A673 (cell line): ENCODE measurements around the gene SBK3.

Source experiments
- EZH2 ChIP-seq: fragments of 200-600 bp; sonication (generic); IDR thresholded peaks from 2 replicates; pipeline ENCODE4 v1.6.1; 2017; ENCODE audit warnings: borderline replicate concordance, low read depth, mild to moderate bottlenecking, mixed read lengths, antibody characterized with exemption, low read length; ENCODE audit not compliant: poor library complexity, severe bottlenecking
- TF ChIP-seq, protein P1 (sequence below): fragments of 300-800, 200-600 bp; sonication (generic); conservative IDR thresholded peaks from 2 replicates; pipeline ENCODE4 v1.5.1; 2017; ENCODE audit warnings: low read depth, mild to moderate bottlenecking, antibody characterized with exemption, low read length, moderate library complexity, mixed read lengths

- TF ChIP-seq, protein P1, sequence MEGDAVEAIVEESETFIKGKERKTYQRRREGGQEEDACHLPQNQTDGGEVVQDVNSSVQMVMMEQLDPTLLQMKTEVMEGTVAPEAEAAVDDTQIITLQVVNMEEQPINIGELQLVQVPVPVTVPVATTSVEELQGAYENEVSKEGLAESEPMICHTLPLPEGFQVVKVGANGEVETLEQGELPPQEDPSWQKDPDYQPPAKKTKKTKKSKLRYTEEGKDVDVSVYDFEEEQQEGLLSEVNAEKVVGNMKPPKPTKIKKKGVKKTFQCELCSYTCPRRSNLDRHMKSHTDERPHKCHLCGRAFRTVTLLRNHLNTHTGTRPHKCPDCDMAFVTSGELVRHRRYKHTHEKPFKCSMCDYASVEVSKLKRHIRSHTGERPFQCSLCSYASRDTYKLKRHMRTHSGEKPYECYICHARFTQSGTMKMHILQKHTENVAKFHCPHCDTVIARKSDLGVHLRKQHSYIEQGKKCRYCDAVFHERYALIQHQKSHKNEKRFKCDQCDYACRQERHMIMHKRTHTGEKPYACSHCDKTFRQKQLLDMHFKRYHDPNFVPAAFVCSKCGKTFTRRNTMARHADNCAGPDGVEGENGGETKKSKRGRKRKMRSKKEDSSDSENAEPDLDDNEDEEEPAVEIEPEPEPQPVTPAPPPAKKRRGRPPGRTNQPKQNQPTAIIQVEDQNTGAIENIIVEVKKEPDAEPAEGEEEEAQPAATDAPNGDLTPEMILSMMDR, result no peak
- no peak for TF ChIP-seq EZH2
These were observed 3.0 kb downstream of the SBK3 start for GRCh38 chr19:55542292-55542855.
